ENCODE measurements around the gene SLC25A45. TPM values are rescaled to one million over a fixed set of nuclear protein-coding genes. Genes with fewer than 3 reads are reported as not detected.
A peak's percentile ranks its signal among the peaks of the same experiment; 100 is the strongest.

SLC25A45 gene
- total and polyA plus RNA-seq, 2 donors (not counting 1 experiment from before 2014, with no cell fraction given), result 16.4 to 80.6 TPM

DNA sequence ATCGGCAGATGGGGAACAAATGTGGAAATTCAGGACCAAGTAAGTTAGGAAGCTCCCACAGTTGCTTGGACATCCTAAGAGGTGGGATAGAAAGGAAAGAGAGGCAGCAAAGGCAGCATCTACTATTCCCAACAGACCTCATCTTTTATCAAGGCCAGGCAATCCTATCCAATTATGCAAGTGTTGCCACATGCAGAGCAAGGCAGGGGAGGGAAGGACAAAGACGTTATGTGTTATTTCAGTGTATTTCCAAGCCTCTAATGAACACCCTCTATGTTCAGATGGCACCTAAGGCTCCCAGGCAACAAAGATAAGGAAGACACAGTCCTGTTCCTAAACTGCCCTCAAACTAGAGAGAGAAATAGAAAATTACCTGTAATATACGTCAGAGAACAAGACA, 18.7 kb downstream of the SLC25A45 start:
- Histone ChIP-seq H3K79me2 (ENCODE audit: control insufficient read depth, insufficient read depth, low read length) (peaks cover 13% of the 10 kb centered on the region), H3K4me1 (ENCODE audit: control insufficient read depth in 2 of 2, insufficient read depth in 2 of 2, low read length in 2 of 2) (peaks cover 17 to 33% of the 10 kb centered on the region in 2 donors), H4K20me1 (ENCODE audit: control insufficient read depth, insufficient read depth, low read length, poor library complexity, severe bottlenecking) (no peaks in the 10 kb centered on the region), H3K27ac (ENCODE audit: low read length in 2 of 2) (no peak overlapping the region), H3K4me3 (ENCODE audit: control extremely low read depth in 1 of 5, extremely low read depth in 1 of 5, insufficient read depth in 1 of 5, low read depth in 2 of 5, low read length in 4 of 5) (no peak overlapping the region), H3K9ac (ENCODE audit: low read length) (no peak overlapping the region), H2AFZ (ENCODE audit: insufficient read depth, low read depth, low read length, poor library complexity, severe bottlenecking) (no peak overlapping the region), H3K36me3 (replicated peaks in 1 of 2; ENCODE audit: control extremely low read depth in 1 of 2, control insufficient read depth in 1 of 2, extremely low read depth in 1 of 2, insufficient read depth in 2 of 2, low read length in 1 of 2) (no peaks in the 10 kb centered on the region), H3K9me3 (ENCODE audit: control extremely low read depth in 1 of 3, control insufficient read depth in 2 of 3, insufficient read depth in 1 of 3, low read length in 2 of 3) (no peaks in the 10 kb centered on the region), H3K4me2 (replicated peaks; ENCODE audit: low read depth, low read length, poor library complexity, severe bottlenecking) (no peak overlapping the region), H3K27me3 (replicated peaks in 1 of 4; ENCODE audit: control extremely low read depth in 1 of 4, control insufficient read depth in 3 of 4, insufficient read depth in 4 of 4, low read length in 3 of 4) (no peaks in the 10 kb centered on the region)
- WGBS (ENCODE audit: insufficient coverage), result no CpG with 5 or more reads among the region's 3 CpGs
- intact Hi-C loops (cut with micrococcal nuclease), result no loop called here
- ChIA-PET POLR2A (interaction anchor here (0.5 to 2.3 kb wide), 3 partner anchors 31 to 154 kb away, joined by 3 to 7 read pairs (median 3); partner anchors contain the start of gene MALAT1), CTCF (interaction anchor here (1.2 to 2.4 kb wide), 4 partner anchors 17 to 188 kb away, joined by 4 to 8 read pairs (median 4); no protein-coding TSS in a partner anchor)
- Mint-ChIP-seq H3K27ac (peak overlapping the region; percentile 78), H3K4me1 (peaks cover 21% of the 10 kb centered on the region), H3K9me3 (ENCODE audit: insufficient read depth) (no peaks in the 10 kb centered on the region), H3K27me3 (no peaks in the 10 kb centered on the region), H3K4me3 (peak overlapping the region; percentile 53)
- ATAC-seq (ENCODE audit: low read depth) (no peak), DNase-seq (no peak)
- no peak for TF ChIP-seq EZH2 (IDR thresholded peaks at IDR 0.05; ENCODE audit: borderline replicate concordance, insufficient read depth, low read depth, low read length, poor library complexity, severe bottlenecking)
- no peak for TF ChIP-seq CTCF (IDR thresholded peaks at IDR 0.05)

- intact Hi-C loops (cut with micrococcal nuclease), result loop anchor here (1.0 kb wide), 2 partner anchors 9 to 114 kb away; partner anchors contain the start of gene TIGD3
- peak overlapping the region; percentile 51 for H3K9ac ChIP-seq (ENCODE audit: low read length)
- Mint-ChIP-seq H3K9me3 (ENCODE audit: insufficient read depth) (no peaks in the 10 kb centered on the region), H3K27ac (peak overlapping the region; percentile 100), H3K27me3 (no peaks in the 10 kb centered on the region), H3K4me1 (peaks cover 21% of the 10 kb centered on the region), H3K4me3 (peak overlapping the region; percentile 81)
- no peaks in the 10 kb centered on the region for H3K9me3 ChIP-seq (ENCODE audit: control extremely low read depth in 1 of 3, control insufficient read depth in 2 of 3, insufficient read depth in 1 of 3, low read length in 2 of 3)
- H3K27me3 ChIP-seq (replicated peaks in 1 of 4; ENCODE audit: control extremely low read depth in 1 of 4, control insufficient read depth in 3 of 4, insufficient read depth in 4 of 4, low read length in 3 of 4), result no peaks in the 10 kb centered on the region
- peaks cover 13% of the 10 kb centered on the region for H3K79me2 ChIP-seq (ENCODE audit: control insufficient read depth, insufficient read depth, low read length)
- H3K4me3 ChIP-seq (ENCODE audit: control extremely low read depth in 1 of 5, extremely low read depth in 1 of 5, insufficient read depth in 1 of 5, low read depth in 2 of 5, low read length in 4 of 5), result peak overlapping the region in 3 of 5 experiments; percentile 15 to 34 (median 31)
- peak overlapping the region; percentile 78 for H2AFZ ChIP-seq (ENCODE audit: insufficient read depth, low read depth, low read length, poor library complexity, severe bottlenecking)
- no peak for TF ChIP-seq EZH2 (IDR thresholded peaks at IDR 0.05; ENCODE audit: borderline replicate concordance, insufficient read depth, low read depth, low read length, poor library complexity, severe bottlenecking)
- no peak for TF ChIP-seq CTCF (IDR thresholded peaks at IDR 0.05)
- H3K36me3 ChIP-seq (replicated peaks in 1 of 2; ENCODE audit: control extremely low read depth in 1 of 2, control insufficient read depth in 1 of 2, extremely low read depth in 1 of 2, insufficient read depth in 2 of 2, low read length in 1 of 2), result no peaks in the 10 kb centered on the region
- ATAC-seq (ENCODE audit: low read depth), result no peak
- POLR2A ChIA-PET, result interaction anchor here (0.6 to 2.3 kb wide), 9 partner anchors 13 to 428 kb away, joined by 3 to 19 read pairs (median 4); partner anchors contain the start of genes MALAT1 and NEAT1
- WGBS (ENCODE audit: insufficient coverage), result 66% methylated on average over 4 of the region's 6 CpGs
- CTCF ChIA-PET, result interaction anchor here (0.6 to 2.8 kb wide), 9 partner anchors 33 to 225 kb away, joined by 3 to 11 read pairs (median 5); partner anchors contain the start of gene CDC42EP2
- DNase-seq, result no peak
- H3K4me1 ChIP-seq (ENCODE audit: control insufficient read depth in 2 of 2, insufficient read depth in 2 of 2, low read length in 2 of 2), result peaks cover 17 to 33% of the 10 kb centered on the region in 2 donors
- no peaks in the 10 kb centered on the region for H4K20me1 ChIP-seq (ENCODE audit: control insufficient read depth, insufficient read depth, low read length, poor library complexity, severe bottlenecking)
- peak overlapping the region; percentile 58 for H3K4me2 ChIP-seq (replicated peaks; ENCODE audit: low read depth, low read length, poor library complexity, severe bottlenecking)
- peak overlapping the region; percentile 78 to 91 for H3K27ac ChIP-seq (ENCODE audit: low read length in 2 of 2)
Observed at GRCh38 chr11:65362966-65363365, 19.5 kb downstream of the SLC25A45 start.

Measured in B cell (primary cell).